NOMO-1 treated with DMSO at 0.1 percent for 48 hours (cell line): Measurements from ENCODE around the gene NUP50.
A peak's percentile ranks its signal among the peaks of the same experiment; 100 is the strongest.
"Not testable (repeated sequence)": the region's sequence is repeated elsewhere in the genome, so short reads cannot be mapped to it uniquely, and the experiment has no call there.

Experiments used
- DNase-seq: peaks from one replicate; lab custom pipeline; 2025; ENCODE audit not compliant: unreplicated experiment; lab: John Stamatoyannopoulos, UW

Gene NUP50

DNA sequence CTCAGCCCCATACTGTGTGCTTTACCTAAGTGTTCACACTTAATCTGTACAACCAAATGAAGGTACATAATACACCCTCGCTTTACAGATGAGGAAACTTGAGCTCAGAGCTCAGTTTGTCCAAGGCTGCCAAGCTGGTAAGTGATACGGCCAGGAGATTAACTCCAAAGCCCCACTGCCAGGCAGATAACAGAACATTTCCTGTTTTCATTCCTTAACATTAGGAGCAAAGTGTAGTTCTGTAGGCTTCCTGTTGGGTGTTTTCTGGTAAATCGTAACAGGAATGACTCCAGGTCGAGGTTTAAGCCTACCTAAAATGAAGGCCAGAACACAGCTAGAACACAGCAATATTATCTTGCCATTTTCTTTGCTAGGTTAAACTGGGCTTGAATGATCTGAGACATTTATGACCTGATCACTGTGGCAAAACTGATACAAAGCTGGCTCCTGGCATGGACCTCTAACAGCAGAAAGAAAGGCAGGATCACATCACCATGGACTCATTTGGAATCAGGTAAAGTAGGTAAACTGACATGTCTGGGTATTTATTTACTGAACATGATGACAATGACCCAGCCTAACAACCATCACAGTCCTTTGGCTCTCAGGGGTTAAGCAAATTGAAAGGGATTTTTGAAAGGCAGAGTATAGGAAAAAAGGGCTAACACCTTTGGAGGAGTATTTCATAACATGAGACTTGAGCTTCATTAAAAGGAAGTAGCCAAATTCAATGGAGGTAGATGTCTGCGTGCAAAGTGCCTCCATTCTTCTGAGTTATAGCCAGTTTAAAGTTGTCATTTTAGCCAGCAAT lies 3.9 kb upstream of the NUP50 start:
- no peak for DNase-seq

DNA sequence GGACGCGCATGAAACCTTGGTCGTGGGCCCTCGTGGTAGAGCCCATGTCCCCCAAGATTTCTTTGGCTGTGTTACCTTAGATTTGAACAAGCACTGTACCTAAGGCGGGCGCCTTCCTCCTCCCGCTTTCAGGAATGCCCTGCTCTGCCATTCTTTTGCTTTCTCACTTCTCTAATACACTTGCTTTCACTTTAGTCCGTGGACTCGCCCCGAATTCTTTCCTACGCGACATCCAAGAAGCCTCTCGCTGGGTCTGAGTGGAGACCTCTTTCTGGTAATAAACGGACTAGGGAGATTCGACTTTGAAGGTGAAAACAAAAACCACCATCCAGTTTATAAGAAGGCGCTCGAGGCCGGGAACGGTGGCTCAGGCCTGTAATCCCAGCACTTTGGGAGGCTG lies 1.2 kb upstream of the NUP50 start:
- DNase-seq = no peak

DNA sequence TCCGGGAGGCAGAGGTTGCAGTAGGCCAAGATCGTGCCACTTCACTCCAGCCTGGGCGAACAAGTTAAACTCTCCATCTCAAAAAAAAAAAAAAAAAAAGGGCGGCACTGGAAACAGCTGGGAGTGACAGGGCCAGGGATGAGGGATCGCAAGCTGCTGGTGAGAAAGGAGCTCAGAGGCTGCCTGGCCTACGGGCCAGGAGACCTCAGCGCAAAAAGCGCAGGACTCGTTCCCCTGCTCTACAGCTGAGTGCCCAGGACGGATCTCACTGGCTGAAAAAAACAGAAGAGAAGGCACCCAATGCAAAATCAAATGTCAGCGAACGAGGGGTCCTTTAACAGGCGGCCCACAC lies 650 bp upstream of the NUP50 start:
- DNase-seq = peak; percentile 36

DNA sequence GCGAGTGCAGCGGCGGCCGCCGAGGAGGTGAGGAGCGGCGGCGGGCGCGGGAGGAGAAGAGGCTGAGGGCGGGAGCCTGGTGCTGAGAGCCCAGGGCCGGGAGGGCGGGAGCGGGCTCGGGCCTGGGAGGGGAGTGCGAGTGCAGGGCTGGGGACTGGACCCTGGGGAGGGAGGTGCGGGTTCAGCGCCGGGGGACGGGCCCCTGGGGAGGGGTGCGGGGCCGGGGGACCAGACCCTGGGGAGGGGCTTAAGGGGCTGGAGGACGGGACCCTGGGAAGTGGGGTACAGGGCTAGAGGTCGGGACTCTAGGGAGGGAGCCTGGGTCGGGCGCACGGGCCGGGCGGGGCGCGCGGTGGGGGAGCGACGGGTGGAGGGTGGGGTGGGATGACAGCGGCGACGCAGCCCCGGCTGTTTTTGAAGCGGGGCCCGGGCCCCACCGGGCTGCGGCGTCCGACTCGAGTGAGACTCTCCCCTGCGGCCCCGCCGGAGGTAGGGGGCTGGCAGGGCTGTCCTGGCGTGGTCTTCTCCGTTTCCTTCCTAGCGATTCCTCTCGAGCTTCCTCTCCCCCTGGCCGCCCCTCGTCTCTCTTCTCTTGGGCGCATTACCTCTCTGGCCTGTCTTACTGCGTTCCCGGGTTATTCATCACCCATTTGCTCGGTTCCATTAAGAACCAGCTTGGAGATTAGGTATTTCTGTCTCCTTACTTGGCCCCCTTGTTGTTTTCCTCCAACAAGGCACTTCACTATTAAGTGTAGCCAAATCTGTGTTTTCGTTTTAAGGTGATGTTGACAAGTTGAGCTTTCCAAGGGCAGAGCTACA lies 754 bp downstream of the NUP50 start:
- DNase-seq = no peak

DNA sequence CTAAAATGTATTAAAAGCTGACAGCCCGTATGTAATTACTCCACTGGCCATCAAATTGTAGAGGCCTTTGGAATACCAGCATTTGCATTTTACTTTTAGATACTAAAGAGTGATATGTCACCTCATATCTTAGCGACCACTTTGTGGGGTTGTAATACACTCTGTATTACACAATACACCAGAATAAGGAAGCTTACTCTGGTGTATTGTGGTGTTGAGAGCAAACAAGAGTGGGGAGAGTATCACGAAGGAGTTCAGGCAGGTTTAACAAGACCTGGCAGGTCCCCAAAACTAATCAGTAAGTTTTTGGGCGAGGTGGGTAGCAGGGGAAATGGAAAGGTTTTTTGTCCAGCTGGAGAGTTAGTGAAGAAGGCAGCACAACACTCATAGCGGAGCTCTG lies 3.2 kb downstream of the NUP50 start:
- DNase-seq = peak; percentile 85

DNA sequence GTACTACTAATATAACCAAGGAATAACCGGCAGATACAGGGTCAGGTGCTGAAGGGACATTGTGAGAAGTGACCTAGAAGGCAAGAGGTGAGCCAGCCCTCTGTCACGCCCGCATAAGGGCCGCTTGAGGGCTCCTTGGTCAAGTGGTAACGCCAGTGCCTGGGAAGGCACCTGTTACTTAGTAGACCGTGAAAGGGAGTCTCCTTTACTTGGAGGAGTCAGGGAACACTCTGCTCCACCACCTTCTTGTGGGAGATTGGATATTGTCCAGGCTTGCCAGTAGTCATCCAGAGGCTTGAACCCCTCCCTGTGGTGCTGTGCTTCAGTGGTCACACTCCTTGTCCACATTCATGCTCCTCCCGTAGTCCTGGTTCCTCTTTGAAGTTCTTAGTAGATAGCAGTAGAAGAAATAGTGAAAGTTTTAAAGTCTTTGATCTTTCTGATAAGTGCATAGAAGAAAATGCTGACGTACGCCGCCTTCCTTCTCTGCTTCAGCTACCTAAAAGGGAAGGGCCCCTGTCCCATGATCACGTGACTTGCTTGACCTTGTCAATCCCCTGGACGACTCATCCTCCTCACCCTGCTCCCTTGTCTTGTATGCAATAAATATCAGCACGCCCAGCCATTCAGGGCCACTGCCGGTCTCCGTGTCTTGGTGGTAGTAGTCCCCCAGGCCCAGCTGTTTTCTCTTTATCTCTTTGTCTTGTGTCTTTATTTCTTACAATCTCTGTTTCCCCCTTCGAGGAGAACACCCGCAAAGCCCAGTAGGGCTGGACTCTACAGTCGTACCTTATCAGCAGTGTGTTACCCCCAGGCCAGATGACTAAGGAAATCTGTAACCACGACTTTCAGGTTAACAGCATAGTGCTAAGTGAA lies 6.1 kb downstream of the NUP50 start:
- DNase-seq = no peak

DNA sequence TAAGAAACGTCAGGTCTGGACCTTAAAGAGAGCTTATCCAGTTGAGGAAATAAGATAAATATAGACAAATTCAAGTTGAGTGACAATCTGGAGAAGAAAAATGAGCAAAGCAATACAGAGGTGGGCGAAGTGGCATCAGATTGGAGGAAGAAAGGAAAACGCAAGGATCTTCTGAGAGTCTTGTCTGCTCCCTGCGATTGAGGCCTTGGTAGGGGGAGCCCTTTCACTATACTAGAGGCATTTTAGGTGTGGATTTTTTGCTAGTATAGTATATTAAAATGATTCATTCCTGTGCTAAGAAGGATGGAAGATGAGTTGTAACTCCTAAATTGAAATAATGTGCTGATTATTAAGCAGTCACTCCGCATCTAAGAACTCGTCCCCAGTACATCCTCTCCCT lies 8.1 kb downstream of the NUP50 start:
- no peak for DNase-seq

DNA sequence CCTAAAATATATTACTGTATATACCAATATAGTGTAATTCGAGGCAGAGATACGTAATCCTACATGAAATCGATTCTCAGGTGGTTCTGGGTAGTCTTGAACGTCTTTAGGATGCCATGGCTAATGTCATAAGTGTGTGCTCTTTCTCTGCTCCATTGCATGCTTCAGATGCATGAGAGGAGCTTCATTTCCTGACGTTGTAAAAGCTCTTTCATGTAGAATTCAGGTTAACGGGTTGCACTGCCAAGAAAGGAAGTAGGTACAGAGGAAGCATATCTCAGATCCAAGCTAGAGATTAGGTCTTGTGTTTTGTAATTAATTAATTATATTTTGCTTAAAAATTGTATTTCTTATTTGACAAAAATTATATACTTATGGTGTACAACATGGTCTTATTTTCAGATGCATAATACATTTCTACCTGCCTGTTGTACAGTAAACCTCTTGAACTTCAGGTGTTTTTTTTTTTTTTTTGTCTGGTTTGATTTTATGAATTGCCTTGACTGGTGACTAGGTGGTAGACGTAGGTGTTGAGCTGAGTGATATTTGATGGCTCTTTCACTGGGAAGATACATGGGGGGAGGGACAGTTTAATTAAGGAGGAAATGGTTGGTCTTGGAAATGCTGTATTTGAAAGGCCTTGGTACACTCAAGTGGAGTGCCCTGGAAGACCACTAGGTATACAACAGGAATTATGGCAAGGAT lies 9.3 kb downstream of the NUP50 start:
- DNase-seq = no peak

DNA sequence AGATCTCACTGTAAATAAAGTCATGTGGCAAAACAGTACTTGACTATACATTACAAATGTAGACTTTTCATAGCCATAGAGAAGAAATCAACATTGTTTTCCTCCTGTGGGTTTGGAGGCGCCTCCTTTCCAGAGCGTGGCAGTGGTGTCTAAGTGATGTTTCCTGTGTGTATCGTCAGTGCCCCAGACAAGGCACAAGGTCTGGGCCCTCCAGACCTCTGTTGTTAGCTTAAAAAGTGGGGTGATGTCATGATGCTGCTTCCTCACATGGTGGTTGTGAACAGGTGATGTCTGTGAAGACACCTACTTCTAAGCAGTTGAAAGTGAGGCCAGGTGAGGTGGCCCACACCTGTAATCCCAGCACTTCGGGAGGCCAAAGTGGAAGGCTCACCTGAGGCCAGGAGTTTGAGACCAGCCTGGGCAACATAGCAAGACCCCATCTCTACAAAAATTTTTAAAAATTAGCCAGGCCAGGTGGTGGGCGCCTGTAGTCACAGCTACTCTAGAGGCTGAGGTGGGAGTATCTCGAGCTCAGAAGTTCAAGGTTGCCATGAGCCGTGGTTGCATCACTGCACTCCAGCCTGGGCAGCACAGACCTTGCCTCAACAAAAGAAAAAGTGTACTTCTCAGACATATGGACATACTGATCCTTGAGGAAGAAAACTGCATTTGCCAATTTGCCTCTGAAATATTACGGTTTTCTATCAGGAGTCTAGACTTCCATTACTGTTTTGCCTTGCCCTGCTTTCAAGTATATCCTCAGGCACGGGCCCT lies 15.7 kb downstream of the NUP50 start:
- no peak for DNase-seq

DNA sequence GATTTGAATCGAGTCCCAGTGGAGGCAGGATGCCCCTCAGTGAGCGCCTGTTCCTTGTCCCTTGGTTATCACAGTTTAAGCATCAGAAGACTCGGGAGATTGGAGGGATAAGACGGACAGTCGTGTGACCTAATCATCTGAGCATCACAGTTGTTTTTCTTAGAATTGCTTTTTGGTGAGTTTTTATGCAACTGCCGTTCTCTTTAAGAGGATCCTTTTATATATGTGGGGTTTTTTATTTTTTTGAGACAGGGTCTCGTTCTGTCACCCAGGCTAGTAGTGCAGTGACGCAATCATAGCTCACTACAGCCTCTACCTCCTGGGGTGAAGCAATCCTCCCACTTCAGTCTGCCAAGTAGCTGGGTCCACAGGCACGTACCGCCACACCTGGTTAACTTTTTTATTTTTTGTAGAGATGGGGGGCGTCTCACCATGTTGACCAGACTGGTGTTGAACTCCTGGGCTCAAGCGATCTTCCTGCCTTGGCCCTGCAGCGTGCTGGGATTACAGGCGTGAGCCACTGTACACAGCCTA lies 16.5 kb downstream of the NUP50 start:
- peak; percentile 9 for DNase-seq

DNA sequence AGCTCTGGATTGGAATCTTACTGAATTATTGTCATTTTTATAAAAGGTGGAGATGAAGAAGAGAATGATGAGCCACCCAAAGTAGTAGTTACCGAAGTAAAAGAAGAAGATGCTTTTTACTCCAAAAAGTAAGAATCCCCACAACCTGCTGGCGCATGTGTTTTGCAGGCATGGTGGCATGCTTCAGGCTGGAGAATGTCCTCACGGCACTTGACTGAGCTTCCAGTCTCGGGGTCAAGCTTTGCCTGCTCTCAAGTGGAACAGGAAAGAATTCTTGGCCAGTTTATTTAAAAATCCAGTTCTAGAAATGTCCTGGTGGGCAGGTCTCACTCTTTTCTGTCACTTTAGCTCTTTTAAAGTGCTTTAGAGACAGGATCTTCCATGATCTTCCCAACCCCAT lies 17.5 kb downstream of the NUP50 start:
- DNase-seq = no peak

DNA sequence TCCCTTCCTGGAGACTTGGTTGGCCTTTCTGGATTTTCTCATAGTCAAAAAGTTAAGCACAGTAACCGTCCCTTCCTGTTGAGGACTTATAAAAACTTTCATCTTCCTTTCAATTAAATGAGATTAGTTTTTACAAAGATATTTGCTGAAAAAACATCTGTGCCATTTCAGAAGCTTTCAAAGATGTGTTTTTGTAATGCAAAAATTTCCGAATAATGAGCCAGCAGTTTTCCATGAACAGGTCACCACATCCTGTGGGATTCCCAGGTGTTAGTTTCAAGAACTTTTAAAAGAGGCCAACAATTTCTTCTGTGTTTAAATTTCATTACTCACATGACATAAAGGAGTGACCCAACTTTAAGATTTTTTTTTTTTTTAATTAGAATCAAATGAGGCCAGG lies 18.0 kb downstream of the NUP50 start:
- no peak for DNase-seq

DNA sequence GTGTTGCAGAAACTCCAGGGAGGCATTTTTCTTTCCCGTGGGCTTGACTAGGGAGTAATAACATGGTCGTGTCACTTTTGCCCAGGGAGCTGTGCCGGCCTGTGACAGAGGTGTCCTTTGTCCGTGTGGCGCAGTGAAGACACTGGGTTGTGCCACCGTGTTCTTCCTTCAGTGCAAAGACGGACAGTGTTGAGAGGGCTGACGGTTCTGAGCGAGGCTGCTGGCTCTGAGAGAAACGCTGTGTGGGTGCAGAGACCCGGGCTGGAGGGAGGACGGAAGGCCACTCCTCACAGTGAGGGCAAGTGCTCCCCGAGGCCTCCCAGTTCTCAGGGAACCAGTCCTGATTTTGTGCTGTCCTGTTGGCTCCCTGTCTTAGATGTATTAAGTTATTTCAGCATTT lies 20.2 kb downstream of the NUP50 start:
- no peak for DNase-seq

DNA sequence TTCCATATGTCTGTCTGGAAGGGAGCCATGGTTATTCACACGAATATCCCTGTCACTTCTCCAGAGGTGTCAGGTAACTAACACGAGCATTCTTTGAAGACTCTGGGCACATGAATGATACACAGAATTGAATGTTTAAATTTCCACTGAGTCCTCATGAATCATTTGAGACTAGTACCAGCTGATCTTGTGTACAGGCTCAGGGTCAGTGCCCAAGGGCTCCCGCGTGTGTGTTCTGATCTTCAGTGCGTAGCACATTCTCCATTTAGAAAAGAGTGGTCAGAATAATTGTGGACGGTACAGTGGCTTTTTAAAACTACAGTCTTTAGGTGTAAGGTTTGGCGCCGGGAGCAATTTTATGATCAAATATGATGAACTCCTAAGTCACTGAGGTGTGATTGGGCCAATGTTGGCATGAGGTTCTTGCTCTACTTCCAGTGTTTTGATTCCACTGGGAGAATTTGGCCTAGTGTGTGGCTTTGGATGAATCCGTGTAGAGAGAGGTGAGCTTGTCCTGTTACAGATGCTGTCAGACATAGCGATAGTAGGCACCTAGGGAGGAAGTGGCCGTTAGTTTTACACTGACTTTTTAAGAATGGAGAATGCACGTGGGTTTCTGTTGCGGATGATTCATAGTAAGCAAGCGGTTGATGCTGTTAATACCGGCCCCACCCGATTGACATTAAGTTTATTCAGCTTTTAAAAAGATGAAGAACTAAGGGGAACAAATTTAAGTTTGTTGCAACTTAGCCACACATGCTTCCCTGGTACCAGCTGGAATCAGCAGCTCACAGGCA lies 22.2 kb downstream of the NUP50 start:
- DNase-seq = no peak

DNA sequence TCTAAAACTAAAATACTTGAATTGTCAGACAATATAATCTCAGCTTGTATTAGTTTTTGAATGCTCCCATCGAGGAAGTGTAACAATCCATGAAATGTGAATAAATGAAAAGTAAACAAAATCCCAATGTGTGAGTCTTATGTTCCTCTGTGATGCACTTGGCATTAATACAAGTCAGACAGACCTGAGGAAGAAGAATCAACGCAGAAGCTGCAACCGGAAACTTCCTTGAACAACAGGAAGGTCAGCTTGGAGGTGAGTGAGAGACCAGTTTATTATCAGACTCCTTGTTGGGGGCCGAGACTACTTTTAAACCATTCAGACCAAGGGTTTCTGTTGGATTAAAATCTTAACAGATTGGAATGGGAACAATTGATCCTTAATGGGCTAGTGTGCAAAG lies 24.2 kb downstream of the NUP50 start:
- no peak for DNase-seq

DNA sequence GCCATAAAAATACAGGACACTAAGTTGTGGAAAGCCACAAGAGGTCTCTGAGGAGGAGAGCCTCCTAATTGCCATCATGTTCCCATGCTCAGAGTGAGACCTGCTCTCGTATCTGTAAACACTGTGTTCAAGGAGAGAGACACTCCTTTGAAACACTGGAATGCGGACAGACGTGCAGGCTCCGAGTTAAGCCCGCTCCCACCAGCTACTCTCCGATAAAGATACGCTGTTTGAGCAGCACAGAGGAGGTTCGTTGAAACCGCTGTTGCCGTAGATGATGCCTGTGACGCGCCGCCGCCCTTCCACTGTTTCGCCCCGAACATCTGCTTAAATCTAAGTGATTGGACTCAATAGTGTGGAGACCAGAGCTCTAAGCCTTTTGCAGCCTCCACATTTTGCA lies 25.1 kb downstream of the NUP50 start:
- no peak for DNase-seq

DNA sequence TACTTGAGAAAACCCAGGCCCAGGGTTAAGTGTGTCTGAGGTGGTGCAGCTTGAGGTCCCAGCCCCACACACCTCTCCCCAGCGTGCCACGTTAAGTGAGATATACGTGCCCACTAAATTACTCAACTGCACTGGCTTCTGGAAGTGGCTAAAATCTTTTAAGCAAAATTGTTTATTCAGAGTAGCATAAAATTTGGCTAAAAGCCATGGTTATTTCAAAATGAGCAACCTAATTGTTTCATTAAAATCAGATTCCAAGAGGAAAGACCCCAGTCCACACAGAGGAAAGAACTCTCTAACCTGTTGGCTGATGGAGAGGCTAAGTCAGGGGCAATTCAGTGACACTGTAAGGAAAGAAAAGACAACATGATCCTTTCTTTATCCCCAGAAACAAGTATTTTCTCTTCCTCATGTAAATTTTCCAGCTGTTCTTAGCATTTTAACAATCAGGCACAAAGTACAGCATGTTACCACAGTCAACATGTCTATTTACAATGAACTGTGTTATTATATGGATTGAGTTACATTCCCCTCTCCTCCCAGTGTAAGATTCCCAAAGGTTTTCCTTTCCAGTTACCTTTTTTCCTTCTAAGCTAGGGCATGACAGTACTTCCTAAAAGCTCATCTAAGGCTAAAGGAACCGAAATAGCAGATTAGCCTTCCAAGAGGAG lies 26.6 kb downstream of the NUP50 start:
- no peak for DNase-seq

DNA sequence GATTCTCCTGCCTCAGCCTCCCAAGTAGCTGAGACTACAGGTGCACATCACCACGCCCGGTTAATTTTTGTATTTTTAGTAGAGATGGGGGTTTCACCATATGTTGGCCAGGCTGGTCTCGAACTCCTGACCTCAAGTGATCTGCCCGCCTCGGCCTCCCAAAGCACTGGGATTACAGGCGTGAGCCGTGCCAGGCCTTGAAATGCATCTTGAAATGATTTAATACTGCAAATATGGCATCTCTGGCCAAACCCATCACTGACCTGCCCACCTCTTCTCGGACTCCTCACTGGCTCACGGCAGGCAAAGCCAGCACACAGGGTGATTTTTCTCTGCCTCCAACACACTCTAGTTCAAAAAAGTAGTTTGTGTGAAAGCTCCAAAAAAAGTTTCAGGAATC lies 28.0 kb downstream of the NUP50 start:
- DNase-seq = not testable (repeated sequence)
